Adrenal gland (tissue), 12 donors: Measurements from ENCODE around the gene GIMAP8. TPM values are rescaled to one million over a fixed set of nuclear protein-coding genes. Genes with fewer than 3 reads are reported as not detected.

Experiments used
- DNase-seq, 7 donors: peaks; one replicate each; pipeline ENCODE4 v3.0.0-alpha.2; 2019 to 2020
- H3K27ac ChIP-seq, 5 donors: fragments of 200-600 bp; sonication (generic) in 4 of 5; 1 replicate in 3 of 5; 2 replicates in 2 of 5; pipeline versions ENCODE4 v1.5.1 to v1.8.0; 2016 to 2020; ENCODE audit warnings: mild to moderate bottlenecking in 1 of 5
- H3K27me3 ChIP-seq: fragments of 200-600 bp; 2 replicates; pipeline ENCODE4 v1.8.0; 2021
- H3K36me3 ChIP-seq, 2 donors: fragments of 200-600 bp; replicated peaks in 1 of 2; 1 replicate in 1 of 2; 2 replicates in 1 of 2; pipeline versions ENCODE4 v1.5.1 to v1.8.0; 2018 to 2022
- H3K4me1 ChIP-seq, 2 donors: fragments of 200-600 bp; replicated peaks in 1 of 2; 1 replicate in 1 of 2; 2 replicates in 1 of 2; pipeline versions ENCODE4 v1.5.1 to v1.8.0; 2018 to 2021
- H3K4me3 ChIP-seq, 4 donors: fragments of 200-600 bp; sonication (generic) in 3 of 4; one replicate each; pipeline ENCODE4 v1.5.1; 2016 to 2018
- H3K9me3 ChIP-seq, 3 donors: fragments of 200-600 bp; sonication (generic) in 1 of 3; replicated peaks in 1 of 3; 1 replicate in 2 of 3; 2 replicates in 1 of 3; pipeline versions ENCODE4 v1.5.1 to v1.8.0; 2016 to 2021
- CTCF ChIP-seq, 6 experiments: fragments of 450-650 bp in 4 of 6; fragments of 200-600 bp in 2 of 6; sonication (generic) in 1 of 6; IDR thresholded peaks; 1 replicate in 5 of 6; 2 replicates in 1 of 6; pipeline versions ENCODE4 v1.5.1 to v1.8.0; 2016 to 2021; ENCODE audit warnings: antibody characterized with exemption in 6 of 6, mild to moderate bottlenecking in 2 of 6, moderate library complexity in 1 of 6
- POLR2A ChIP-seq, 2 donors: fragments of 450-650 bp; IDR thresholded peaks; one replicate each; pipeline ENCODE4 v1.6.1; 2017; ENCODE audit warnings: antibody characterized with exemption in 2 of 2, mild to moderate bottlenecking in 2 of 2, moderate library complexity in 1 of 2
- WGBS, 4 donors: extraction: QIAGEN DNeasy Blood & Tissue Kit in 2 of 4; methylation state at CpG; one replicate each; pipeline versions ENCODE4 v1.1.5 to v1.1.7; 2013 to 2017; 5-methylcytosine and 5-hydroxymethylcytosine counted together
- intact Hi-C, 2 donors: fragments of 100-400 bp; cut with DNase I; formaldehyde crosslinking; loops; one replicate each; pipeline versions ENCODE4 v1.14.1 to v1.15.0; 2022 to 2023
- polyA plus RNA-seq, 3 donors: library from polyadenylated mRNA; stranded (reverse); fragments of 200-250 nt in 2 of 3; fragments of 350-450 nt in 1 of 3; fragmentation: Illumina TruSeq in 1 of 3; extraction: RNeasy Lipid Tissue Mini Kit (QIAGEN cat#74804) in 1 of 3; gene quantifications; one replicate each; pipeline ENCODE4 v1.2.3, GENCODE V29; 2013 to 2014
- total RNA-seq, 9 donors: library from RNA; depleted of rRNA in 4 of 9; stranded (reverse); fragments of >200 nt in 4 of 9; fragments of 120-200 nt in 1 of 9; fragmentation: NEBNext Ultra II Directional in 1 of 9; extraction: Animal tissue kit (Norgen Biotek cat#: 25700) in 1 of 9; gene quantifications; one replicate each; pipeline versions ENCODE4 v1.1.0 to v1.2.4, GENCODE V29; 2013 to 2023
- donor health status: healthy with polysubstance abuse.
- donor health status: Bipolar disorder and iron deficiency.
- donor health status: DM: yes; HTN: yes; CAD: no.
- donor health status: DM: no; HTN: no; CAD: no.
- donor health status: DM: no; HTN: no; CAD: no.
- donor health status: DM: yes; HTN: yes; CAD: no.

Gene GIMAP8
- total and polyA plus RNA-seq, 12 donors: 6.1 to 18.4 (median 9.5) TPM

GRCh38 chr7:150428671-150429451, 21.6 kb upstream of the GIMAP8 start:
- DNase-seq: peak; percentile 82 to 92 (median 90)
- no peaks in the 10 kb centered on the region for H3K36me3 ChIP-seq
- H3K27me3 ChIP-seq: no peaks in the 10 kb centered on the region
- WGBS, 4 donors: 21 to 30% (median 29%) methylated on average over 8 to 11 of the region's 11 CpGs
- H3K4me3 ChIP-seq: no peak overlapping the region
- H3K4me1 ChIP-seq: peaks cover 5 to 12% of the 10 kb centered on the region in 2 donors
- intact Hi-C loops: no loop called here
- H3K9me3 ChIP-seq: no peaks in the 10 kb centered on the region
- no peak for TF ChIP-seq POLR2A (IDR thresholded peaks at IDR 0.05)
- peak in 1 of 6 experiments; percentile 21 for TF ChIP-seq CTCF (IDR thresholded peaks at IDR 0.05)
- peak overlapping the region in 1 of 5 donors; percentile 51 for H3K27ac ChIP-seq

- WGBS, 4 donors: 80 to 91% (median 84%) methylated on average over 7 to 8 of the region's 8 CpGs
- H3K27ac ChIP-seq: no peak overlapping the region
Measured at GRCh38 chr7:150429699-150430098, 20.7 kb upstream of the GIMAP8 start.

GRCh38 chr7:150430465-150431085, 19.9 kb upstream of the GIMAP8 start:
- no peaks in the 10 kb centered on the region for H3K9me3 ChIP-seq
- no peaks in the 10 kb centered on the region for H3K27me3 ChIP-seq
- intact Hi-C loops: no loop called here
- peak in 3 of 7 donors; percentile 7 to 27 (median 9) for DNase-seq
- WGBS, 4 donors: 80 to 90% (median 88%) methylated on average over 8 to 14 of the region's 14 CpGs
- H3K4me3 ChIP-seq: no peak overlapping the region
- H3K4me1 ChIP-seq: peaks cover 5 to 12% of the 10 kb centered on the region in 2 donors
- H3K27ac ChIP-seq: no peak overlapping the region
- TF ChIP-seq CTCF (IDR thresholded peaks at IDR 0.05): no peak
- H3K36me3 ChIP-seq: no peaks in the 10 kb centered on the region

More at GRCh38 chr7:150429699-150430098, 20.7 kb upstream of the GIMAP8 start:
- Histone ChIP-seq H3K4me3 (no peak overlapping the region), H3K27me3 (no peaks in the 10 kb centered on the region), H3K4me1 (peaks cover 5 to 12% of the 10 kb centered on the region in 2 donors), H3K36me3 (no peaks in the 10 kb centered on the region), H3K9me3 (no peaks in the 10 kb centered on the region)
- intact Hi-C loops: no loop called here
- peak in 1 of 7 donors; percentile 5 for DNase-seq
- no peak for TF ChIP-seq POLR2A (IDR thresholded peaks at IDR 0.05)
- TF ChIP-seq CTCF (IDR thresholded peaks at IDR 0.05): no peak

- Histone ChIP-seq H3K9me3 (no peaks in the 10 kb centered on the region), H3K4me1 (peaks cover 5 to 12% of the 10 kb centered on the region in 2 donors), H3K4me3 (no peak overlapping the region), H3K27ac (no peak overlapping the region), H3K27me3 (no peaks in the 10 kb centered on the region), H3K36me3 (no peaks in the 10 kb centered on the region)
- DNase-seq: peak in 1 of 7 donors; percentile 5
- 87 to 92% (median 88%) methylated on average over 7 of the region's 7 CpGs for WGBS, 4 donors
- TF ChIP-seq CTCF (IDR thresholded peaks at IDR 0.05): no peak
- TF ChIP-seq POLR2A (IDR thresholded peaks at IDR 0.05): no peak
- intact Hi-C loops: no loop called here
Measured at GRCh38 chr7:150431839-150432658, 18.4 kb upstream of the GIMAP8 start.
